ENCODE results near the gene SDCBP2. TPM values are rescaled to one million over a fixed set of nuclear protein-coding genes. Genes with fewer than 3 reads are reported as not detected.

SDCBP2 gene
- 7.1 TPM for polyA plus RNA-seq (2012; ENCODE audit: insufficient read length, low read depth)

- TF ChIP-seq SIN3A (IDR thresholded peaks at IDR 0.05; ENCODE audit: borderline replicate concordance, insufficient read depth, low read length) (no peak), POLR2AphosphoS5 (IDR thresholded peaks at IDR 0.05; ENCODE audit: low read depth, low read length) (no peak), TAF1 (IDR thresholded peaks at IDR 0.05; ENCODE audit: borderline replicate concordance, insufficient read depth, low read length) (no peak), FOXP2 (optimal IDR thresholded peaks at IDR 0.05; ENCODE audit: borderline replicate concordance, extremely low read depth, extremely low read length, insufficient read depth) (no peak), REST (IDR thresholded peaks at IDR 0.05; ENCODE audit: insufficient read depth in 1 of 2, low read depth in 2 of 2, low read length in 2 of 2) (no peak)
These were observed at the start of gene SDCBP2 for GRCh38 chr20:1328680-1329330. TSS of gene SDCBP2 (minus strand) at chr20:1329139. CDS start at chr20:1320416, 8,723 bp downstream.

DNA sequence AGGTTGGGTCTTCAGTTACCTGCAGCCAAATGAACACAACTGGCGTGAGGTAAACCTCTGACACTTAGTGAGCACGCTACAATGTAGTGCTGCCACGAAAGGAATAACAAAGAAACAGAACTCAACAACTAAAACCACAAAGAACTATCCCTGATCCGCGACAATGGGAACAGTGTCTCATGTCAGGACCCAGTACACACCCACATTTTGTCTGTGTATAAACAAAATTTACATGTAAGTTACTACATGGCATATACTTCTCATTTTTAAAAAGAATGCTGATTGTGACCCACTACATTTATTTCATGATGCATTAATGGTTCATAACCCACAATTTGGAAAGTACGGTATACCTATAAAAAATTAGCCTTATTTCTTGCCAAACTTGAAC, 49.8 kb upstream of the SDCBP2 start:
- TF ChIP-seq FOXP2 (optimal IDR thresholded peaks at IDR 0.05; ENCODE audit: borderline replicate concordance, extremely low read depth, extremely low read length, insufficient read depth) = no peak
- TF ChIP-seq SIN3A (IDR thresholded peaks at IDR 0.05; ENCODE audit: borderline replicate concordance, insufficient read depth, low read length) = no peak
- TF ChIP-seq POLR2AphosphoS5 (IDR thresholded peaks at IDR 0.05; ENCODE audit: low read depth, low read length) = no peak
- TF ChIP-seq TAF1 (IDR thresholded peaks at IDR 0.05; ENCODE audit: borderline replicate concordance, insufficient read depth, low read length) = no peak
- TF ChIP-seq REST (IDR thresholded peaks at IDR 0.05; ENCODE audit: insufficient read depth in 1 of 2, low read depth in 2 of 2, low read length in 2 of 2) = no peak

- no peak for TF ChIP-seq SIN3A (IDR thresholded peaks at IDR 0.05; ENCODE audit: borderline replicate concordance, insufficient read depth, low read length)
- TF ChIP-seq POLR2AphosphoS5 (IDR thresholded peaks at IDR 0.05; ENCODE audit: low read depth, low read length) = no peak
- TF ChIP-seq TAF1 (IDR thresholded peaks at IDR 0.05; ENCODE audit: borderline replicate concordance, insufficient read depth, low read length) = no peak
- no peak for TF ChIP-seq FOXP2 (optimal IDR thresholded peaks at IDR 0.05; ENCODE audit: borderline replicate concordance, extremely low read depth, extremely low read length, insufficient read depth)
- TF ChIP-seq REST (IDR thresholded peaks at IDR 0.05; ENCODE audit: insufficient read depth in 1 of 2, low read depth in 2 of 2, low read length in 2 of 2) = no peak
These were observed 49.2 kb upstream of the SDCBP2 start for GRCh38 chr20:1377984-1378734.

DNA sequence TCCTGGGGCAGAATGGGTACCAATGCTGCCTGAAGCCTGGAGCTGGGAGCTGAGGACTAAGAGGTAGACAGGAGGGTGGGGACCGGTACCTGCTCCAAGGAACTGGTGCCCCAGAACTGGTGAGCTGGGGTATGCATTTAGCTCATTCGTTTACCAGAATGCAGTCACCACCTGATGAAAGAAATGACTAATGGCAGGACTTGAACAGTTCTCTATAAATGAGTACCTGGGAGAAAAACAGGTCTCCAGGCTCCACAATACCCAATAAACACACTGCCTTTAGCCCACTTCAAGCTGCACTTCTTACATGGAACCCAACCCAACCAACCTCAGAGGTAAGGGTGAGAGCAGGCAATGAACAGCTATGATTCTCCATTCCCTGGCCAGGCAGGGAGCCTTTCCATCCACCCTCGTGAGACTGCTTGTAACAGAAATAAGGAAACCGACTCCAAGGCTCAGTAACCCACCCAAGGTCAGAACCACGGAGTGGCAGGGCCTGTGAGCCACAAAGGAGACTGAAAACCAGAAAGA, 48.5 kb upstream of the SDCBP2 start:
- TF ChIP-seq POLR2AphosphoS5 (IDR thresholded peaks at IDR 0.05; ENCODE audit: low read depth, low read length) (no peak), SIN3A (IDR thresholded peaks at IDR 0.05; ENCODE audit: borderline replicate concordance, insufficient read depth, low read length) (no peak), REST (IDR thresholded peaks at IDR 0.05; ENCODE audit: insufficient read depth in 1 of 2, low read depth in 2 of 2, low read length in 2 of 2) (no peak), FOXP2 (optimal IDR thresholded peaks at IDR 0.05; ENCODE audit: borderline replicate concordance, extremely low read depth, extremely low read length, insufficient read depth) (no peak), TAF1 (IDR thresholded peaks at IDR 0.05; ENCODE audit: borderline replicate concordance, insufficient read depth, low read length) (no peak)
